Hepatocyte (in vitro differentiated cells): ENCODE results near the gene SSR3. TPM values are rescaled to one million over a fixed set of nuclear protein-coding genes. Genes with fewer than 3 reads are reported as not detected.

Source experiments
- DNase-seq: peaks from one replicate; pipeline ENCODE4 v3.0.0-alpha.2; 2016; ENCODE audit warnings: low spot score
- H2AFZ ChIP-seq: fragments of 200-600 bp; sonication (generic); 2 replicates; pipeline ENCODE4 v1.6.0; 2016; ENCODE audit warnings: antibody characterized with exemption, mild to moderate bottlenecking
- H3K27ac ChIP-seq: fragments of 200-600 bp; sonication (generic); 2 replicates; pipeline ENCODE4 v1.5.1; 2016; ENCODE audit warnings: mild to moderate bottlenecking
- H3K27me3 ChIP-seq: fragments of 200-600 bp; sonication (generic); 2 replicates; pipeline ENCODE4 v1.6.1; 2016
- H3K36me3 ChIP-seq: fragments of 200-600 bp; sonication (generic); replicated peaks from 2 replicates; pipeline ENCODE4 v1.5.1; 2016; ENCODE audit warnings: low read depth; ENCODE audit not compliant: insufficient read depth
- H3K4me1 ChIP-seq: fragments of 200-600 bp; sonication (generic); 2 replicates; pipeline ENCODE4 v1.5.1; 2016; ENCODE audit warnings: mild to moderate bottlenecking, moderate library complexity; ENCODE audit not compliant: insufficient read depth
- H3K4me2 ChIP-seq: fragments of 200-600 bp; sonication (generic); 2 replicates; pipeline ENCODE4 v1.6.0; 2016
- H3K4me3 ChIP-seq: fragments of 200-600 bp; sonication (generic); 2 replicates; pipeline ENCODE4 v1.5.1; 2016; ENCODE audit warnings: mild to moderate bottlenecking
- H3K79me2 ChIP-seq: fragments of 200-600 bp; sonication (generic); 2 replicates; pipeline ENCODE4 v1.6.0; 2017; ENCODE audit warnings: mild to moderate bottlenecking
- H3K9me2 ChIP-seq: fragments of 200-600 bp; sonication (generic); replicated peaks from 2 replicates; pipeline ENCODE4 v1.6.0; 2017; ENCODE audit warnings: mild to moderate bottlenecking; ENCODE audit not compliant: insufficient read depth
- H3K9me3 ChIP-seq: fragments of 200-600 bp; sonication (generic); 2 replicates; pipeline ENCODE4 v1.5.1; 2016; ENCODE audit warnings: low read depth, mild to moderate bottlenecking
- H4K20me1 ChIP-seq: fragments of 200-600 bp; sonication (generic); 2 replicates; pipeline ENCODE4 v1.6.0; 2016; ENCODE audit warnings: mild to moderate bottlenecking; ENCODE audit not compliant: insufficient read depth, poor library complexity, severe bottlenecking
- CTCF ChIP-seq: fragments of 200-600 bp; sonication (generic); IDR thresholded peaks from 2 replicates; pipeline ENCODE4 v1.5.1; 2016; ENCODE audit warnings: antibody characterized with exemption, mild to moderate bottlenecking; ENCODE audit not compliant: poor library complexity
- EZH2 ChIP-seq: fragments of 200-600 bp; sonication (generic); IDR thresholded peaks from 2 replicates; pipeline ENCODE4 v1.6.1; 2016; ENCODE audit warnings: antibody characterized with exemption, mild to moderate bottlenecking, borderline replicate concordance
- EZH2phosphoT487 ChIP-seq: fragments of 200-600 bp; sonication (generic); IDR thresholded peaks from one replicate; pipeline ENCODE4 v1.6.1; 2018; ENCODE audit warnings: antibody characterized with exemption, mild to moderate bottlenecking, low read depth, moderate library complexity; ENCODE audit not compliant: unreplicated experiment, severe bottlenecking
- WGBS: methylation state at CpG from one replicate; pipeline ENCODE4 v1.1.6; 2016; ENCODE audit warnings: low lambda C conversion rate; ENCODE audit errors: missing lambda C conversion rate; 5-methylcytosine and 5-hydroxymethylcytosine counted together
- polyA plus RNA-seq: library from polyadenylated mRNA; unstranded; fragments of >200 nt; fragmentation: Nextera tagmentation; extraction: Ambion mirVana; gene quantifications from 2 replicates; pipeline ENCODE4 v1.2.1, GENCODE V29; 2016
- total RNA-seq: library from RNA; depleted of rRNA; stranded (reverse); fragments of >200 nt; gene quantifications from 2 replicates; pipeline ENCODE4 v1.2.3, GENCODE V29; 2014

The SSR3 gene
- total and polyA plus RNA-seq, 2 experiments from 2014 or later: 189 to 271 TPM

- Histone ChIP-seq H3K27me3 (no peaks in the 10 kb centered on the region), H3K9me3 (no peaks in the 10 kb centered on the region), H4K20me1 (peaks cover 29% of the 10 kb centered on the region), H3K4me3 (no peak overlapping the region), H3K79me2 (peaks cover 77% of the 10 kb centered on the region), H3K9me2 (no peaks in the 10 kb centered on the region), H3K27ac (no peak overlapping the region), H2AFZ (no peak overlapping the region), H3K4me1 (peaks cover 17% of the 10 kb centered on the region), H3K4me2 (no peak overlapping the region), H3K36me3 (no peaks in the 10 kb centered on the region)
- DNase-seq: no peak
- 85% methylated on average over 4 of the region's 4 CpGs for WGBS
- TF ChIP-seq EZH2phosphoT487: no peak
- no peak for TF ChIP-seq CTCF
- TF ChIP-seq EZH2: no peak
Observed at GRCh38 chr3:156551261-156551660, 3.7 kb downstream of the SSR3 start.

GRCh38 chr3:156548902-156549301, 6.0 kb downstream of the SSR3 start:
- H3K27me3 ChIP-seq: no peaks in the 10 kb centered on the region
- H3K4me1 ChIP-seq: peaks cover 17% of the 10 kb centered on the region
- no peak overlapping the region for H3K4me3 ChIP-seq
- no peaks in the 10 kb centered on the region for H3K9me3 ChIP-seq
- no peak overlapping the region for H2AFZ ChIP-seq
- no peak overlapping the region for H3K4me2 ChIP-seq
- DNase-seq: no peak
- H3K36me3 ChIP-seq: no peaks in the 10 kb centered on the region
- 81% methylated on average over 6 of the region's 6 CpGs for WGBS
- TF ChIP-seq EZH2phosphoT487: no peak
- TF ChIP-seq CTCF: no peak
- TF ChIP-seq EZH2: no peak
- no peak overlapping the region for H3K27ac ChIP-seq
- no peaks in the 10 kb centered on the region for H3K9me2 ChIP-seq
- peaks cover 82% of the 10 kb centered on the region for H3K79me2 ChIP-seq
- H4K20me1 ChIP-seq: peaks cover 27% of the 10 kb centered on the region

GRCh38 chr3:156548041-156548687, 6.8 kb downstream of the SSR3 start:
- Histone ChIP-seq H3K36me3 (no peaks in the 10 kb centered on the region), H3K27ac (no peak overlapping the region), H3K9me2 (no peaks in the 10 kb centered on the region), H3K79me2 (peaks cover 74% of the 10 kb centered on the region), H3K4me3 (no peak overlapping the region), H3K9me3 (no peaks in the 10 kb centered on the region), H3K4me1 (peaks cover 11% of the 10 kb centered on the region), H4K20me1 (peaks cover 20% of the 10 kb centered on the region), H3K27me3 (no peaks in the 10 kb centered on the region), H3K4me2 (no peak overlapping the region), H2AFZ (no peak overlapping the region)
- no peak for DNase-seq
- 81% methylated on average over 4 of the region's 4 CpGs for WGBS
- TF ChIP-seq CTCF (no peak), EZH2phosphoT487 (no peak)

- Histone ChIP-seq H3K27me3 (no peaks in the 10 kb centered on the region), H4K20me1 (peaks cover 15% of the 10 kb centered on the region), H3K4me1 (peaks cover 5% of the 10 kb centered on the region), H2AFZ (no peak overlapping the region), H3K36me3 (no peaks in the 10 kb centered on the region), H3K9me2 (no peaks in the 10 kb centered on the region), H3K9me3 (no peaks in the 10 kb centered on the region), H3K4me2 (no peak overlapping the region), H3K4me3 (no peak overlapping the region), H3K27ac (no peak overlapping the region), H3K79me2 (peaks cover 69% of the 10 kb centered on the region)
- no peak for DNase-seq
- TF ChIP-seq CTCF: no peak
- no peak for TF ChIP-seq EZH2
- TF ChIP-seq EZH2phosphoT487: no peak
- 81% methylated on average over 2 of the region's 2 CpGs for WGBS
Observed at GRCh38 chr3:156547637-156548036, 7.3 kb downstream of the SSR3 start.
